Breast epithelium (tissue), 4 donors: Measurements from ENCODE around the gene CABLES2. TPM values are rescaled to one million over a fixed set of nuclear protein-coding genes. Genes with fewer than 3 reads are reported as not detected.

ENCODE experiments used
- DNase-seq, 2 donors: peaks; one replicate each; pipeline ENCODE4 v3.0.0-alpha.2; 2019; ENCODE audit warnings: low spot score in 2 of 2
- H3K27ac ChIP-seq, 2 donors: fragments of 200-600 bp; sonication (generic) in 1 of 2; one replicate each; pipeline ENCODE4 v1.5.1; 2016 to 2019; ENCODE audit warnings: mild to moderate bottlenecking in 1 of 2
- H3K27me3 ChIP-seq, 2 donors: fragments of 200-600 bp; sonication (generic) in 1 of 2; one replicate each; pipeline versions ENCODE4 v1.5.1 to v1.6.0; 2017 to 2019; ENCODE audit warnings: control low read depth in 1 of 2, mild to moderate bottlenecking in 1 of 2
- H3K36me3 ChIP-seq: fragments of 200-600 bp; one replicate; pipeline ENCODE4 v1.5.1; 2019
- H3K4me1 ChIP-seq, 2 donors: fragments of 200-600 bp; sonication (generic); one replicate each; pipeline ENCODE4 v1.5.1; 2016 to 2019; ENCODE audit warnings: control low read depth in 1 of 2
- H3K4me3 ChIP-seq, 3 donors: fragments of 200-600 bp; sonication (generic); 1 replicate in 2 of 3; 2 replicates in 1 of 3; pipeline ENCODE4 v1.5.1; 2016 to 2019; ENCODE audit warnings: mild to moderate bottlenecking in 3 of 3, moderate library complexity in 2 of 3
- H3K9me3 ChIP-seq, 2 donors: fragments of 200-600 bp; sonication (generic) in 1 of 2; one replicate each; pipeline ENCODE4 v1.5.1; 2016 to 2019; ENCODE audit warnings: control low read depth in 1 of 2
- POLR2A ChIP-seq: fragments of 450-650 bp; IDR thresholded peaks from one replicate; pipeline ENCODE4 v1.6.1; 2016; ENCODE audit warnings: antibody characterized with exemption, mild to moderate bottlenecking, moderate library complexity
- POLR2AphosphoS5 ChIP-seq, 3 donors: sonication (generic); formaldehyde crosslinking; IDR thresholded peaks; one replicate each; pipeline ENCODE4 v1.6.1; 2017; ENCODE audit warnings: antibody characterized with exemption in 3 of 3
- intact Hi-C: fragments of 100-400 bp; cut with DNase I; formaldehyde crosslinking; loops from one replicate; pipeline ENCODE4 v1.15.1; 2023; ENCODE audit warnings: low total_unique reads
- total RNA-seq, 3 donors: library from RNA; depleted of rRNA; stranded (reverse); fragments of >200 nt; gene quantifications; one replicate each; pipeline ENCODE4 v1.1.0, GENCODE V29; 2016
- TF ChIP-seq, protein P1 (sequence below), 3 donors: fragments of 450-650 bp; IDR thresholded peaks; one replicate each; pipeline ENCODE4 v1.5.1; 2016 to 2017; ENCODE audit warnings: antibody characterized with exemption in 3 of 3, mild to moderate bottlenecking in 3 of 3, moderate library complexity in 3 of 3

CABLES2 gene
- total RNA-seq, 3 donors from 2014 or later: 1.8 to 3.2 (median 2.9) TPM

DNA sequence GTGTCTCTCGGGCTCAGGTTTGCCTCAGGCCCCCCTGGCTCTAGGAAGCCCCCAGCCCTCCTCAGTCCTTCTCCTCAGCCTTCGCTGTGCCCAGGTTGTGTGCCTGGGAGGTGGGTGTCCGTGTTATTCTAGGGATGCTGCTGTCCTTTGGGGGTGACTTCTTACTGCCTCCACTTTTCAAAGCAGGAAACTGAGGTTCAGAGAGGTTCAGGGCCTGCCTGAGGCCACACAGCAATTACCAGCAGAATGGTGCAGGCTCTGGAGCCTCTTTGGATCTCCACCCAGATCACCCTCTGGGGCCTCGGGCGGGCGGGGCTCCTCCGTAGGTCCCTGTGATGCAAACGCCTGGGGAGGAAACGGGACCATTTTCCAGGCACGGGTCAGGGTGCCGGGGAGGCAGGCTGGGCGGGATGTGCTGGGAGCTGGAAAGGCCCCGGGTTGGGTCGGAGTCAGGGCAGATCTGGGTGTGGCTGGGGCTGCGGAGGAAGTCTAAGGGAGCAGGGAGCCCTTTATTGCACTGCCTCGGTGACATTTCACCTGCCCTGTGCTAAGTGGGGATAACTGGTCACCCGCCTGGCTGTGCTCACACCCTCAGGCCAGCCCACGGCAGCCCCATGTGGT, 45.5 kb upstream of the CABLES2 start:
- no peak for TF ChIP-seq POLR2A
- no peak for TF ChIP-seq POLR2AphosphoS5 (IDR thresholded peaks at IDR 0.05)
- TF ChIP-seq, protein P1, sequence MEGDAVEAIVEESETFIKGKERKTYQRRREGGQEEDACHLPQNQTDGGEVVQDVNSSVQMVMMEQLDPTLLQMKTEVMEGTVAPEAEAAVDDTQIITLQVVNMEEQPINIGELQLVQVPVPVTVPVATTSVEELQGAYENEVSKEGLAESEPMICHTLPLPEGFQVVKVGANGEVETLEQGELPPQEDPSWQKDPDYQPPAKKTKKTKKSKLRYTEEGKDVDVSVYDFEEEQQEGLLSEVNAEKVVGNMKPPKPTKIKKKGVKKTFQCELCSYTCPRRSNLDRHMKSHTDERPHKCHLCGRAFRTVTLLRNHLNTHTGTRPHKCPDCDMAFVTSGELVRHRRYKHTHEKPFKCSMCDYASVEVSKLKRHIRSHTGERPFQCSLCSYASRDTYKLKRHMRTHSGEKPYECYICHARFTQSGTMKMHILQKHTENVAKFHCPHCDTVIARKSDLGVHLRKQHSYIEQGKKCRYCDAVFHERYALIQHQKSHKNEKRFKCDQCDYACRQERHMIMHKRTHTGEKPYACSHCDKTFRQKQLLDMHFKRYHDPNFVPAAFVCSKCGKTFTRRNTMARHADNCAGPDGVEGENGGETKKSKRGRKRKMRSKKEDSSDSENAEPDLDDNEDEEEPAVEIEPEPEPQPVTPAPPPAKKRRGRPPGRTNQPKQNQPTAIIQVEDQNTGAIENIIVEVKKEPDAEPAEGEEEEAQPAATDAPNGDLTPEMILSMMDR (IDR thresholded peaks at IDR 0.05): no peak
- H3K27me3 ChIP-seq: peaks cover 3 to 63% of the 10 kb centered on the region in 2 donors
- H3K9me3 ChIP-seq: no peaks in the 10 kb centered on the region
- no peaks in the 10 kb centered on the region for H3K4me1 ChIP-seq
- no peak for DNase-seq
- no peak overlapping the region for H3K27ac ChIP-seq
- no peaks in the 10 kb centered on the region for H3K36me3 ChIP-seq
- no peak overlapping the region for H3K4me3 ChIP-seq
- intact Hi-C loops: loop anchor here (1.0 kb wide), 1 partner anchor 44 kb away; no protein-coding TSS in a partner anchor

DNA sequence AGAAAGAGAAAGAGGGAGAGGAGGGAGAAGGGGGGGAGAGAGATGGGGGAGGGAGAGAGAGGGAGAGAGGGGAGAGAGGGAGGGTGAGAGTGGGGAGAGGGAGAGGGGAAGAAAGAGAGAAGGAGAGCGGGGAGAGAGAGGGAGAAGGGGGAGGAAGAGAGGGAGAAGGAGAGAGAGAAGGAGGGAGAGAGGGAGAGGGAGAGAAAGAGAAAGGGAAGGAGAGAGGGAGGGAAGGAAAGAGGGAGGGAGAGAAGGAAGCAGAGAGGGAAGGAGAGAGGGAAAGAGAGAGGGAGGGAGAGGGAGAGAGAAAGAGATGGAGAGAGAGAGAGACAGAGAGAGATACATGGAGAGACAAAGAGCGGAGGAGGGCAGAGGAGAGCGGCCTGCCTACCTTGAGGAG, 44.9 kb upstream of the CABLES2 start:
- no peak for TF ChIP-seq POLR2A
- TF ChIP-seq POLR2AphosphoS5 (IDR thresholded peaks at IDR 0.05): no peak
- TF ChIP-seq, protein P1 (IDR thresholded peaks at IDR 0.05): no peak
- no peaks in the 10 kb centered on the region for H3K4me1 ChIP-seq
- intact Hi-C loops: loop anchor here (1.0 kb wide), 1 partner anchor 44 kb away; no protein-coding TSS in a partner anchor
- no peaks in the 10 kb centered on the region for H3K36me3 ChIP-seq
- no peak for DNase-seq
- H3K9me3 ChIP-seq: no peaks in the 10 kb centered on the region
- H3K27me3 ChIP-seq: peaks cover 3 to 63% of the 10 kb centered on the region in 2 donors
- H3K4me3 ChIP-seq: no peak overlapping the region
- H3K27ac ChIP-seq: no peak overlapping the region

DNA sequence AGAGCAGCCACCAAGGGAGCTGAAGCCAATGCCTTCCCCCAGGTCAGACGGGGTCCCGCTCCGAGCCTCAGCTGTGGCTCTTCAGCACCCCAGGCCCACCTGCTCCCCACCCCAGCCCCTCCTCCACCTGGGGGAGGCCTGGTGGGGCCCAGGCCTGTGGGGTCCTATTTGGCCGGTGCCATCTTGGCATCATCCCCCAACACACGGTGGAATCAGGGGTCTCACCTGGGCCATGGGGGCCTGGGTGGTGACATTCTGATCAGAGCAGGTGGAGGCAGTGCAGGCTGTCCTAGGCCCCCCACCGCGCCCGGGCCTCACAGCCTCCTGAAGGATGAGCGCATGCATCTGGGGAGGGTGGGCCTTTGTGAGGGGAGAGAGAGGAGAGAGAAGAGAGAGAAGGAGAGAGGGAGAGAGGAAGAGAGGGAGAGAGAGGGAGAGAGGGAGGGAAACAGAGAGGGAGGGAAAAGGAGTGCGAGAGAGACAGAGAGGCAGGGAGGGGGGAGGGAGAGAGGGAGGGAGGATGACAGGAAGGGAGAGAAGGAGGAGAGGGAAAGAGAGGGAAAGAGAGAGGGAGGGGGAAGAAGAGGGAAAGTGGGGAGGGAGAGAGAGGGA, 44.2 kb upstream of the CABLES2 start:
- intact Hi-C loops: no loop called here
- peaks cover 6 to 66% of the 10 kb centered on the region in 2 donors for H3K27me3 ChIP-seq
- TF ChIP-seq POLR2A: no peak
- TF ChIP-seq, protein P1 (IDR thresholded peaks at IDR 0.05): no peak
- no peak for TF ChIP-seq POLR2AphosphoS5 (IDR thresholded peaks at IDR 0.05)
- no peaks in the 10 kb centered on the region for H3K4me1 ChIP-seq
- no peak overlapping the region for H3K4me3 ChIP-seq
- no peak for DNase-seq
- no peaks in the 10 kb centered on the region for H3K9me3 ChIP-seq
- no peaks in the 10 kb centered on the region for H3K36me3 ChIP-seq
- H3K27ac ChIP-seq: no peak overlapping the region

DNA sequence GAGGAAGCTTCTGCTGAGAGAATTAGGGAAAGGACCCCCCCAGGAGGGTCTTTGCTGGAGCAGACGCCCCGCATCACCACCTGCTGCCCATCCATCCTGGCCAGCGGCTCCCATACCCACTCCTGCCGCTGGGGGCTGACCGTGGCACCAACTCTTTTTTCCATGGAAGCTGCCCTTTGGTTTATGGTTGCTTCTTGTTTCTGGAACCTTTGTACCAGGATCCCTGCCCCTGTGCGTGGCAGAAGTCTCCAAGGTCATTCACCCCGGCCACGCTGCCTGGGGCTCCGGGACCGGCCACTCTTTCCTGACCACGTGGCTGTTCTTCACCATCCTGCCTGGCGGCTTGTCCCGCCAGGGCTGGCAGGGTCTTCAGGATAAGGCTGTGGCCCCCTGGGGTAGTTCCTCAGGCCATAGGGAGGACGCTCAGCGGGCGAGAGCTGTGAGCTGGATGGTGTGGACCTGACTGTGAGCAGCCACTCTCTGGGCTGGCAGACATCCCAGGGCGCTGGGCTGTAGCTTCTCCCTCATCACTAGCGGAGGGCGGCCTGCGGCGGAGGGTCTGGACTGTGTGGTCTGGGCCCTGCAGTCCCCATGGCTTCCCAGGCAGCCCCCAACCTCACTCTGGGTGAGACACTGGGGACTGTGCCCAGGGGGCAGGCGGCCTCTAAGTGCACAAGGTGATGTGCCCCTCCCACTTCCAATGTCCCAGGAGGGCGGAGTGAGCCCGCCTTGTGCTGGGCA, 43.0 kb upstream of the CABLES2 start:
- Histone ChIP-seq H3K4me1 (no peaks in the 10 kb centered on the region), H3K27ac (no peak overlapping the region), H3K36me3 (no peaks in the 10 kb centered on the region), H3K27me3 (peaks cover 6 to 75% of the 10 kb centered on the region in 2 donors), H3K9me3 (no peaks in the 10 kb centered on the region), H3K4me3 (no peak overlapping the region)
- TF ChIP-seq POLR2A: no peak
- TF ChIP-seq, protein P1 (IDR thresholded peaks at IDR 0.05): no peak
- no peak for DNase-seq
- intact Hi-C loops: no loop called here

DNA sequence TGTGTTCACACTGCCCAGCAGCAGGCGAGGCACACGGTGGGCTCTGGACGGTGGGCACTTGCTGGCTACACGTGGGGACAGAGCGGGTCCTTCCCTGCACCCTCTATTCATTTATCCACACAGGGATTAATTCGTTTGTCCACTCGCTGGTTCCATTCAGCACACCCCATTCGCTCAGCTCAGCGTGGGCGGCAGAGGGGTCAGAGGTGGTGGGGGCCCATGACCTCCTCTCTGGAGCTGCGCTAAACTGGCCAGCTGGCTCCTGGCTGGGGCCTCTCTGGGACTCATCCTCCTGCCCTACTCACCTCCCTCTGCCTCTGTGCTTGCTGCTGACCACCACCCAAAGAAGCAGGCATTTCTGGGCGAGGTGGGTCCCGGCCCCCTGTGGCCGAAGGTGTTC, 41.7 kb upstream of the CABLES2 start:
- intact Hi-C loops: no loop called here
- H3K36me3 ChIP-seq: no peaks in the 10 kb centered on the region
- no peak overlapping the region for H3K4me3 ChIP-seq
- H3K27me3 ChIP-seq: peaks cover 6 to 75% of the 10 kb centered on the region in 2 donors
- DNase-seq: no peak
- H3K9me3 ChIP-seq: no peaks in the 10 kb centered on the region
- H3K27ac ChIP-seq: no peak overlapping the region
- TF ChIP-seq POLR2A (no peak), POLR2AphosphoS5 (IDR thresholded peaks at IDR 0.05) (no peak)
- TF ChIP-seq, protein P1 (IDR thresholded peaks at IDR 0.05): no peak
- no peaks in the 10 kb centered on the region for H3K4me1 ChIP-seq
